K562 (cell line): ENCODE measurements around the gene DNAJB6. TPM values are rescaled to one million over a fixed set of nuclear protein-coding genes. Genes with fewer than 3 reads are reported as not detected.

Experiments used
- GATAD2A ChIP-seq: fragments of 450-650 bp; IDR thresholded peaks from 2 replicates; pipeline ENCODE4 v1.6.1; 2017
- PTTG1 ChIP-seq: fragments of 450-650 bp; IDR thresholded peaks from 2 replicates; pipeline ENCODE4 v1.6.1; 2016; ENCODE audit warnings: low read depth, mild to moderate bottlenecking, missing genetic modification characterization, missing compliant biosample characterization
- PYGO2 ChIP-seq: fragments of 450-650 bp; IDR thresholded peaks from 2 replicates; pipeline ENCODE4 v1.6.1; 2016; ENCODE audit warnings: mild to moderate bottlenecking, missing genetic modification characterization, moderate library complexity, missing compliant biosample characterization
- RFX1 ChIP-seq: fragments of 450-650 bp; IDR thresholded peaks from 2 replicates; pipeline ENCODE4 v1.6.1; 2016; ENCODE audit warnings: mild to moderate bottlenecking, moderate library complexity
- SMC3 ChIP-seq: conservative IDR thresholded peaks from 2 replicates; pipeline ENCODE4 v1.6.1; 2011; ENCODE audit warnings: low read depth, low read length, improper control_type of control experiment; ENCODE audit not compliant: insufficient read depth
- SNRNP70 ChIP-seq: fragments of 200-400 bp; formaldehyde crosslinking; optimal IDR thresholded peaks from 2 replicates; pipeline ENCODE3; 2017; ENCODE audit warnings: low read depth, low read length
- TCF7L2 ChIP-seq: fragments of 150-350 bp; IDR thresholded peaks from 2 replicates; pipeline ENCODE4 v1.6.1; 2016; ENCODE audit warnings: low read depth, mild to moderate bottlenecking, low read length, moderate library complexity
- ZFP36 ChIP-seq: fragments of 150-350 bp; IDR thresholded peaks from 2 replicates; pipeline ENCODE4 v1.6.1; 2018; ENCODE audit warnings: low read length, low read depth; ENCODE audit not compliant: partially characterized antibody
- ZNF436 ChIP-seq: fragments of 250-450, 450-650 bp; sonication (Bioruptor Pico); formaldehyde crosslinking; IDR thresholded peaks from 2 replicates; pipeline ENCODE4 v1.7.0; 2020; ENCODE audit warnings: mild to moderate bottlenecking
- ZNF507 ChIP-seq: conservative IDR thresholded peaks from 2 replicates; pipeline ENCODE4 v1.6.1; 2017; ENCODE audit warnings: missing genetic modification characterization, missing compliant biosample characterization
- ZNF583 ChIP-seq: fragments of 250-450 bp; sonication (Bioruptor Pico); IDR thresholded peaks from 2 replicates; pipeline ENCODE4 v1.4.0; 2020
- polyA plus RNA-seq, 8 experiments: library from polyadenylated mRNA; depleted of rRNA in 4 of 8; stranded (reverse) in 5 of 8; unstranded in 3 of 8; fragments of >200 nt; fragmentation: Nextera tagmentation in 2 of 8; fragmentation: Illumina TruSeq in 1 of 8; extraction: Ambion mirVana in 2 of 8; extraction: Trizol in 1 of 8; gene quantifications; 2 replicates each; pipeline versions ENCODE4 v1.2.1 to v1.2.3, GENCODE V29; 2011 to 2014; ENCODE audit warnings: inconsistent platforms in 1 of 8, missing spikeins in 1 of 8
- total RNA-seq, 7 experiments: library from RNA; depleted of rRNA in 6 of 7; stranded (reverse); fragments of >200 nt in 6 of 7; fragmentation: Illumina TruSeq in 2 of 7; extraction: Trizol in 2 of 7; gene quantifications; 2 replicates each; pipeline versions ENCODE4 v1.2.1 to v1.2.3, GENCODE V29; 2011 to 2021; ENCODE audit warnings: low replicate concordance in 1 of 7
- TF ChIP-seq, protein P1 (sequence below): sonication (generic); formaldehyde crosslinking; IDR thresholded peaks from 2 replicates; pipeline ENCODE4 v1.8.0; 2022; ENCODE audit warnings: missing genetic modification reagents, mild to moderate bottlenecking, borderline replicate concordance
- TF ChIP-seq, protein P2 (sequence below): fragments of 450-650 bp; conservative IDR thresholded peaks from 2 replicates; pipeline ENCODE4 v1.6.1; 2016; ENCODE audit warnings: missing genetic modification characterization, low read depth, mild to moderate bottlenecking, missing compliant biosample characterization, moderate library complexity
- TF ChIP-seq, protein P3 (sequence below): fragments of 250-450 bp; sonication (Bioruptor Pico); IDR thresholded peaks from 2 replicates; pipeline ENCODE4 v1.4.0; 2020; ENCODE audit warnings: borderline replicate concordance
- TF ChIP-seq, protein P4 (sequence below): fragments of 250-450 bp; sonication (Bioruptor Pico); IDR thresholded peaks from 2 replicates; pipeline ENCODE4 v1.5.0; 2021
- TF ChIP-seq, protein P5 (sequence below): IDR thresholded peaks from 2 replicates; pipeline ENCODE4 v1.6.1; 2016; ENCODE audit warnings: missing genetic modification characterization, missing compliant biosample characterization
- TF ChIP-seq, protein P6 (sequence below), 2 experiments: fragments of 450-650 bp in 1 of 2; IDR thresholded peaks; 2 replicates each; pipeline ENCODE4 v1.6.1; 2011 to 2017; ENCODE audit warnings: low read depth in 2 of 2, antibody characterized with exemption in 1 of 2, borderline replicate concordance in 1 of 2, low read length in 1 of 2, mild to moderate bottlenecking in 1 of 2, mixed read lengths in 1 of 2; ENCODE audit not compliant: control insufficient read depth in 1 of 2

DNAJB6 gene
- total and polyA plus RNA-seq, 9 of the 15 experiments (the other 6 are each of a cell fraction or from before 2014, with no cell fraction given), result 84.5 to 158 (median 135) TPM

DNA sequence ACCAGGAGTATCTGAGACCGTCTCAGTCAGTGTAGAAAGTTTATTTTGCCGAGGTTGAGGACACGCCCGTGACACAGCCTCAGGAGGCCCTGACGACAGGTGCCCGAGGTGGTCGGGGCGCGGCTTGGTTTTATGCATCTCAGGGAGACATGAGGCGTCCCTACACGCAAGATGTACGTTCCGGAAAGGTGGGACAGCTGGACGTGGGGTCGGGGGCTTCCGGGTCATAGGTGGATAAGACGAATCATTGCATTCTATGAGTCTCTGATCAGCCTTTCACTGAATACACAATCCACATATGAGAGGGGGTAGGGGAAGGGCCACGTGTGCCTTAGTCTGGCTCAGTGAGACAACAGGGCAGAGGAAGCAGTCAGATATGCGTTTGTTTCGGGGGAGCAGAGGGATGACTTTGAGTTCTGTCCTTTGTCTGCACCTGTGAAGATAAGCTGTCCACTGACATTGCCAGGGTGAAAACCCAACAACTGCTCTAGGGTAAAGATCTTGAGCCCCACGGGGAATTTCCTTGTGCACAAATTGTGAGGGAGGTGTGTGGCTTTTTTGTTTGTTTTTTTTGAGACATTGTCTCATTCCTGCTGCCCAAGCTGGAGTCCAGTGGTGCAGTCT is 66.2 kb downstream of the DNAJB6 start (continued):
- no peak for TF ChIP-seq PTTG1 (tag)
- TF ChIP-seq ZNF583 (CRISPR knock-in tag), result no peak; the same call in 1 of the 2 replicates
- TF ChIP-seq, protein P1, sequence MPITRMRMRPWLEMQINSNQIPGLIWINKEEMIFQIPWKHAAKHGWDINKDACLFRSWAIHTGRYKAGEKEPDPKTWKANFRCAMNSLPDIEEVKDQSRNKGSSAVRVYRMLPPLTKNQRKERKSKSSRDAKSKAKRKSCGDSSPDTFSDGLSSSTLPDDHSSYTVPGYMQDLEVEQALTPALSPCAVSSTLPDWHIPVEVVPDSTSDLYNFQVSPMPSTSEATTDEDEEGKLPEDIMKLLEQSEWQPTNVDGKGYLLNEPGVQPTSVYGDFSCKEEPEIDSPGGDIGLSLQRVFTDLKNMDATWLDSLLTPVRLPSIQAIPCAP (CRISPR knock-in tag), result no peak
- TF ChIP-seq ZFP36, result no peak
- TF ChIP-seq GATAD2A, result peak; percentile 10; the same call in 1 of the 2 replicates
- TF ChIP-seq, protein P2, sequence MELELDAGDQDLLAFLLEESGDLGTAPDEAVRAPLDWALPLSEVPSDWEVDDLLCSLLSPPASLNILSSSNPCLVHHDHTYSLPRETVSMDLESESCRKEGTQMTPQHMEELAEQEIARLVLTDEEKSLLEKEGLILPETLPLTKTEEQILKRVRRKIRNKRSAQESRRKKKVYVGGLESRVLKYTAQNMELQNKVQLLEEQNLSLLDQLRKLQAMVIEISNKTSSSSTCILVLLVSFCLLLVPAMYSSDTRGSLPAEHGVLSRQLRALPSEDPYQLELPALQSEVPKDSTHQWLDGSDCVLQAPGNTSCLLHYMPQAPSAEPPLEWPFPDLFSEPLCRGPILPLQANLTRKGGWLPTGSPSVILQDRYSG, result no peak; the same call in none of the 2 replicates
- no peak for TF ChIP-seq SMC3
- TF ChIP-seq, protein P3, sequence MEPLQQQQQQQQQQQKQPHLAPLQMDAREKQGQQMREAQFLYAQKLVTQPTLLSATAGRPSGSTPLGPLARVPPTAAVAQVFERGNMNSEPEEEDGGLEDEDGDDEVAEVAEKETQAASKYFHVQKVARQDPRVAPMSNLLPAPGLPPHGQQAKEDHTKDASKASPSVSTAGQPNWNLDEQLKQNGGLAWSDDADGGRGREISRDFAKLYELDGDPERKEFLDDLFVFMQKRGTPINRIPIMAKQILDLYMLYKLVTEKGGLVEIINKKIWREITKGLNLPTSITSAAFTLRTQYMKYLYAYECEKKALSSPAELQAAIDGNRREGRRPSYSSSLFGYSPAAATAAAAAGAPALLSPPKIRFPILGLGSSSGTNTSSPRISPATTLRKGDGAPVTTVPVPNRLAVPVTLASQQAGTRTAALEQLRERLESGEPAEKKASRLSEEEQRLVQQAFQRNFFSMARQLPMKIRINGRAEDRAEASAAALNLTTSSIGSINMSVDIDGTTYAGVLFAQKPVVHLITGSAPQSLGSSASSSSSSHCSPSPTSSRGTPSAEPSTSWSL (CRISPR knock-in tag), result no peak
- TF ChIP-seq ZNF436 (CRISPR knock-in tag), result no peak
- TF ChIP-seq TCF7L2, result no peak
- TF ChIP-seq, protein P4, sequence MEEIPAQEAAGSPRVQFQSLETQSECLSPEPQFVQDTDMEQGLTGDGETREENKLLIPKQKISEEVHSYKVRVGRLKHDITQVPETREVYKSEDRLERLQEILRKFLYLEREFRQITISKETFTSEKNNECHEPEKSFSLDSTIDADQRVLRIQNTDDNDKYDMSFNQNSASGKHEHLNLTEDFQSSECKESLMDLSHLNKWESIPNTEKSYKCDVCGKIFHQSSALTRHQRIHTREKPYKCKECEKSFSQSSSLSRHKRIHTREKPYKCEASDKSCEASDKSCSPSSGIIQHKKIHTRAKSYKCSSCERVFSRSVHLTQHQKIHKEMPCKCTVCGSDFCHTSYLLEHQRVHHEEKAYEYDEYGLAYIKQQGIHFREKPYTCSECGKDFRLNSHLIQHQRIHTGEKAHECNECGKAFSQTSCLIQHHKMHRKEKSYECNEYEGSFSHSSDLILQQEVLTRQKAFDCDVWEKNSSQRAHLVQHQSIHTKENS (CRISPR knock-in tag), result no peak
- TF ChIP-seq, protein P5, sequence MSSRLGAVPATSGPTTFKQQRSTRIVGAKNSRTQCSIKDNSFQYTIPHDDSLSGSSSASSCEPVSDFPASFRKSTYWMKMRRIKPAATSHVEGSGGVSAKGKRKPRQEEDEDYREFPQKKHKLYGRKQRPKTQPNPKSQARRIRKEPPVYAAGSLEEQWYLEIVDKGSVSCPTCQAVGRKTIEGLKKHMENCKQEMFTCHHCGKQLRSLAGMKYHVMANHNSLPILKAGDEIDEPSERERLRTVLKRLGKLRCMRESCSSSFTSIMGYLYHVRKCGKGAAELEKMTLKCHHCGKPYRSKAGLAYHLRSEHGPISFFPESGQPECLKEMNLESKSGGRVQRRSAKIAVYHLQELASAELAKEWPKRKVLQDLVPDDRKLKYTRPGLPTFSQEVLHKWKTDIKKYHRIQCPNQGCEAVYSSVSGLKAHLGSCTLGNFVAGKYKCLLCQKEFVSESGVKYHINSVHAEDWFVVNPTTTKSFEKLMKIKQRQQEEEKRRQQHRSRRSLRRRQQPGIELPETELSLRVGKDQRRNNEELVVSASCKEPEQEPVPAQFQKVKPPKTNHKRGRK (tag), result no peak
- TF ChIP-seq, protein P6, sequence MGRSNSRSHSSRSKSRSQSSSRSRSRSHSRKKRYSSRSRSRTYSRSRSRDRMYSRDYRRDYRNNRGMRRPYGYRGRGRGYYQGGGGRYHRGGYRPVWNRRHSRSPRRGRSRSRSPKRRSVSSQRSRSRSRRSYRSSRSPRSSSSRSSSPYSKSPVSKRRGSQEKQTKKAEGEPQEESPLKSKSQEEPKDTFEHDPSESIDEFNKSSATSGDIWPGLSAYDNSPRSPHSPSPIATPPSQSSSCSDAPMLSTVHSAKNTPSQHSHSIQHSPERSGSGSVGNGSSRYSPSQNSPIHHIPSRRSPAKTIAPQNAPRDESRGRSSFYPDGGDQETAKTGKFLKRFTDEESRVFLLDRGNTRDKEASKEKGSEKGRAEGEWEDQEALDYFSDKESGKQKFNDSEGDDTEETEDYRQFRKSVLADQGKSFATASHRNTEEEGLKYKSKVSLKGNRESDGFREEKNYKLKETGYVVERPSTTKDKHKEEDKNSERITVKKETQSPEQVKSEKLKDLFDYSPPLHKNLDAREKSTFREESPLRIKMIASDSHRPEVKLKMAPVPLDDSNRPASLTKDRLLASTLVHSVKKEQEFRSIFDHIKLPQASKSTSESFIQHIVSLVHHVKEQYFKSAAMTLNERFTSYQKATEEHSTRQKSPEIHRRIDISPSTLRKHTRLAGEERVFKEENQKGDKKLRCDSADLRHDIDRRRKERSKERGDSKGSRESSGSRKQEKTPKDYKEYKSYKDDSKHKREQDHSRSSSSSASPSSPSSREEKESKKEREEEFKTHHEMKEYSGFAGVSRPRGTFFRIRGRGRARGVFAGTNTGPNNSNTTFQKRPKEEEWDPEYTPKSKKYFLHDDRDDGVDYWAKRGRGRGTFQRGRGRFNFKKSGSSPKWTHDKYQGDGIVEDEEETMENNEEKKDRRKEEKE (IDR thresholded peaks at IDR 0.05; ENCODE audit: borderline replicate concordance in 1 of 2, control insufficient read depth in 1 of 2, low read depth in 2 of 2, low read length in 1 of 2), result no peak
- TF ChIP-seq SNRNP70, result no peak
- no peak for TF ChIP-seq PYGO2 (tag)
- no peak for TF ChIP-seq ZNF507 (tag)
- TF ChIP-seq RFX1, result no peak
